MM.1S (cell line): ENCODE data around the gene EID2B.

Experiments
- DNase-seq: peaks from one replicate; pipeline ENCODE4 v3.0.0-alpha.2; 2015
- H2AFZ ChIP-seq: fragments of 300-600 bp; sonication (generic); 2 replicates; pipeline ENCODE4 v1.6.0; 2016; ENCODE audit warnings: antibody characterized with exemption, low read length
- H3F3A ChIP-seq: fragments of 300-600 bp; sonication (generic); 2 replicates; pipeline ENCODE4 v1.6.1; 2016; ENCODE audit warnings: mild to moderate bottlenecking, antibody characterized with exemption, low read length, moderate library complexity, mixed read lengths; ENCODE audit not compliant: insufficient read depth
- H3K27ac ChIP-seq: fragments of 300-600 bp; sonication (generic); 2 replicates; pipeline ENCODE4 v1.5.1; 2016; ENCODE audit warnings: mild to moderate bottlenecking, low read length
- H3K27me3 ChIP-seq: fragments of 300-600 bp; sonication (generic); replicated peaks from 2 replicates; pipeline ENCODE4 v1.6.0; 2016; ENCODE audit warnings: low read length; ENCODE audit not compliant: insufficient read depth
- H3K36me3 ChIP-seq: fragments of 300-600 bp; sonication (generic); replicated peaks from 2 replicates; pipeline ENCODE4 v1.6.1; 2016; ENCODE audit warnings: mild to moderate bottlenecking, low read length, mixed read lengths; ENCODE audit not compliant: insufficient read depth
- H3K4me1 ChIP-seq: fragments of 300-600 bp; sonication (generic); 2 replicates; pipeline ENCODE4 v1.6.1; 2016; ENCODE audit warnings: low read length, mixed read lengths
- H3K4me2 ChIP-seq: fragments of 300-600 bp; sonication (generic); 2 replicates; pipeline ENCODE4 v1.6.0; 2016; ENCODE audit warnings: low read depth, low read length
- H3K4me3 ChIP-seq: fragments of 300-600 bp; sonication (generic); 2 replicates; pipeline ENCODE4 v1.5.1; 2016; ENCODE audit warnings: low read length, mixed read lengths
- H3K79me2 ChIP-seq: fragments of 300-600 bp; sonication (generic); 2 replicates; pipeline ENCODE4 v1.6.1; 2016; ENCODE audit warnings: mixed run types, low read length, mixed read lengths
- H3K9ac ChIP-seq: fragments of 300-600 bp; sonication (generic); 2 replicates; pipeline ENCODE4 v1.6.1; 2016; ENCODE audit warnings: low read length, mixed read lengths
- H3K9me2 ChIP-seq: fragments of 300-600 bp; sonication (generic); replicated peaks from 2 replicates; pipeline ENCODE4 v1.6.1; 2016; ENCODE audit warnings: mild to moderate bottlenecking, low read length, mixed read lengths; ENCODE audit not compliant: insufficient read depth
- H3K9me3 ChIP-seq: fragments of 300-600 bp; sonication (generic); replicated peaks from 2 replicates; pipeline ENCODE4 v1.6.1; 2016; ENCODE audit warnings: mild to moderate bottlenecking, low read length, mixed read lengths; ENCODE audit not compliant: insufficient read depth
- H4K20me1 ChIP-seq: fragments of 300-600 bp; sonication (generic); 2 replicates; pipeline ENCODE4 v1.6.1; 2016; ENCODE audit warnings: mild to moderate bottlenecking, low read length, moderate library complexity, mixed read lengths; ENCODE audit not compliant: insufficient read depth
- EZH2 ChIP-seq: fragments of 300-600 bp; sonication (generic); optimal IDR thresholded peaks from 2 replicates; pipeline ENCODE3; 2017; ENCODE audit warnings: low read depth, mild to moderate bottlenecking, antibody characterized with exemption, low read length, mixed read lengths
- EZH2phosphoT487 ChIP-seq: fragments of 300-600 bp; sonication (generic); IDR thresholded peaks from 2 replicates; pipeline ENCODE4 v1.6.1; 2018; ENCODE audit warnings: antibody characterized with exemption, low read length
- TF ChIP-seq, protein P1 (sequence below): fragments of 300-600 bp; sonication (generic); IDR thresholded peaks from 2 replicates; pipeline ENCODE4 v1.5.1; 2016; ENCODE audit warnings: antibody characterized with exemption, low read length, mixed read lengths

The EID2B gene

DNA sequence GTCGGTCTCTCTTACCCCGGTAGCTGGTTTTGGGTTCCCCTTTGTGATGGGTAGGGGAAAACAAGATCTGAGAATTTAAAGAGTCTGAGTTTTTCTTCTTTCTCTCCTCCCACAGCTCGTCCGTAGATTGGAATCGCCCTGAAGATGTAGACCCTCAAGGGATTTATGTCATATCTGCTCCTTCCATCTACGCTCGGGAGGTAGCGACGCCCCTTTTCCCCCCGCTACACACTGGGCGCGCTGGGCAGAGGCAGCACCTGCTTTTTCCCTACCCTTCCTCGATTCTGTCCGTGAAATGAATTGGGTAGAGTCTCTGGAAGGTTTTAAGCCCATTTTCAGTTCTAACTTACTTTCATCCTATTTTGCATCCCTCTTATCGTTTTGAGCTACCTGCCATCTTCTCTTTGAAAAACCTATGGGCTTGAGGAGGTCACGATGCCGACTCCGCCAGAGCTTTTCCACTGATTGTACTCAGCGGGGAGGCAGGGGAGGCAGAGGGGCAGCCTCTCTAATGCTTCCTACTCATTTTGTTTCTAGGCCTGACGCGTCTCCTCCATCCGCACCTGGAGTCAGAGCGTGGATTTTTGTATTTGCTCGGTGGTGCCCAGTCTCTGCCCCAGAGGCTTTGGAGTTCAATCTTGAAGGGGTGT lies 24.8 kb downstream of the EID2B start:
- DNase-seq, result no peak
- no peaks in the 10 kb centered on the region for H3K9me3 ChIP-seq
- no peak overlapping the region for H2AFZ ChIP-seq
- peaks cover 74% of the 10 kb centered on the region for H3K27me3 ChIP-seq
- H3F3A ChIP-seq, result no peaks in the 10 kb centered on the region
- no peaks in the 10 kb centered on the region for H4K20me1 ChIP-seq
- H3K9ac ChIP-seq, result no peak overlapping the region
- no peaks in the 10 kb centered on the region for H3K36me3 ChIP-seq
- H3K4me3 ChIP-seq, result no peak overlapping the region
- H3K4me1 ChIP-seq, result 0 out of 2 replicates have a peak, but pooled peaks cover 5% of the 10 kb centered on the region
- no peak overlapping the region for H3K4me2 ChIP-seq
- H3K9me2 ChIP-seq, result no peaks in the 10 kb centered on the region
- TF ChIP-seq EZH2phosphoT487 (no peak), EZH2 (no peak)
- TF ChIP-seq, protein P1, sequence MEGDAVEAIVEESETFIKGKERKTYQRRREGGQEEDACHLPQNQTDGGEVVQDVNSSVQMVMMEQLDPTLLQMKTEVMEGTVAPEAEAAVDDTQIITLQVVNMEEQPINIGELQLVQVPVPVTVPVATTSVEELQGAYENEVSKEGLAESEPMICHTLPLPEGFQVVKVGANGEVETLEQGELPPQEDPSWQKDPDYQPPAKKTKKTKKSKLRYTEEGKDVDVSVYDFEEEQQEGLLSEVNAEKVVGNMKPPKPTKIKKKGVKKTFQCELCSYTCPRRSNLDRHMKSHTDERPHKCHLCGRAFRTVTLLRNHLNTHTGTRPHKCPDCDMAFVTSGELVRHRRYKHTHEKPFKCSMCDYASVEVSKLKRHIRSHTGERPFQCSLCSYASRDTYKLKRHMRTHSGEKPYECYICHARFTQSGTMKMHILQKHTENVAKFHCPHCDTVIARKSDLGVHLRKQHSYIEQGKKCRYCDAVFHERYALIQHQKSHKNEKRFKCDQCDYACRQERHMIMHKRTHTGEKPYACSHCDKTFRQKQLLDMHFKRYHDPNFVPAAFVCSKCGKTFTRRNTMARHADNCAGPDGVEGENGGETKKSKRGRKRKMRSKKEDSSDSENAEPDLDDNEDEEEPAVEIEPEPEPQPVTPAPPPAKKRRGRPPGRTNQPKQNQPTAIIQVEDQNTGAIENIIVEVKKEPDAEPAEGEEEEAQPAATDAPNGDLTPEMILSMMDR, result no peak
- H3K79me2 ChIP-seq, result no peaks in the 10 kb centered on the region
- H3K27ac ChIP-seq, result no peak overlapping the region

DNA sequence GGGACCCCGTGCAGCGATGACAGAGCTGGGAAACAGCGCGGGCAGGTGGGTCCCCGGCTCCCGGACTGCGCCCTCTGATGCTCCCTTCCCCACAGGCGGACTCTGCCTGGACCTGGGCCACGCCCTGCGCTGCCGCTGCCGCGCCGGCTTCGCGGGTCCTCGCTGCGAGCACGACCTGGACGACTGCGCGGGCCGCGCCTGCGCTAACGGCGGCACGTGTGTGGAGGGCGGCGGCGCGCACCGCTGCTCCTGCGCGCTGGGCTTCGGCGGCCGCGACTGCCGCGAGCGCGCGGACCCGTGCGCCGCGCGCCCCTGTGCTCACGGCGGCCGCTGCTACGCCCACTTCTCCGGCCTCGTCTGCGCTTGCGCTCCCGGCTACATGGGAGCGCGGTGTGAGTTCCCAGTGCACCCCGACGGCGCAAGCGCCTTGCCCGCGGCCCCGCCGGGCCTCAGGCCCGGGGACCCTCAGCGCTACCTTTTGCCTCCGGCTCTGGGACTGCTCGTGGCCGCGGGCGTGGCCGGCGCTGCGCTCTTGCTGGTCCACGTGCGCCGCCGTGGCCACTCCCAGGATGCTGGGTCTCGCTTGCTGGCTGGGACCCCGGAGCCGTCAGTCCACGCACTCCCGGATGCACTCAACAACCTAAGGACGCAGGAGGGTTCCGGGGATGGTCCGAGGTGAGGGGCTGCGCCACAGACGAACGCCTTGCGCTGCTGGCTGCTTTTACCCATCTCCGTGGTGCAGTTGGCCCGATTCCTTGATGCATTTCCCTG lies 25.5 kb downstream of the EID2B start:
- Histone ChIP-seq H3F3A (no peaks in the 10 kb centered on the region), H2AFZ (no peak overlapping the region), H3K4me2 (no peak overlapping the region), H3K79me2 (no peaks in the 10 kb centered on the region), H3K4me3 (no peak overlapping the region), H3K9ac (no peak overlapping the region), H4K20me1 (no peaks in the 10 kb centered on the region), H3K27me3 (peaks cover 70% of the 10 kb centered on the region), H3K27ac (no peak overlapping the region), H3K9me3 (no peaks in the 10 kb centered on the region), H3K9me2 (no peaks in the 10 kb centered on the region), H3K36me3 (no peaks in the 10 kb centered on the region), H3K4me1 (0 out of 2 replicates have a peak, but pooled peaks cover 5% of the 10 kb centered on the region)
- DNase-seq, result no peak
- TF ChIP-seq EZH2 (no peak), EZH2phosphoT487 (no peak)
- TF ChIP-seq, protein P1, result no peak

DNA sequence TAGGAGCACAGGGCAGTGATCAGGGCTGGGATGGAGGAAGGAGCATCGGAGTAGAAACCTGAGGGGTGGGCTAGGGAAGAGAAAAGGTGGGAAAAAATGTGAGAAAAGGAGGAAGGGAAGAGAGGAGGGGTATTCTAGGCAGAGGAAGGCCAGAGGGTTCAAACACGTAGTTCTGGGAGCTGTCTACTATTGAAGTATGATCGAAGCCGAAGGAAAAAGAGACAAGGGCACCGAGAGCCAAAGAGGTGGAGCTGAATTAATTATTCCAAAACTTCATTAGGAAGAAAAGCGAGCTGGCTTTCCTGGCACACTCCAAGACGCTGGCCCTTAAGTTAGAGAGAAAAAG lies 26.1 kb downstream of the EID2B start:
- no peak overlapping the region for H3K4me2 ChIP-seq
- peaks cover 73% of the 10 kb centered on the region for H3K27me3 ChIP-seq
- no peak overlapping the region for H3K4me3 ChIP-seq
- no peaks in the 10 kb centered on the region for H3F3A ChIP-seq
- TF ChIP-seq, protein P1, result no peak
- TF ChIP-seq EZH2, result no peak
- no peaks in the 10 kb centered on the region for H3K36me3 ChIP-seq
- no peaks in the 10 kb centered on the region for H3K9me2 ChIP-seq
- no peak overlapping the region for H3K9ac ChIP-seq
- H3K4me1 ChIP-seq, result 0 out of 2 replicates have a peak, but pooled peaks cover 5% of the 10 kb centered on the region
- no peaks in the 10 kb centered on the region for H3K79me2 ChIP-seq
- H2AFZ ChIP-seq, result no peak overlapping the region
- H4K20me1 ChIP-seq, result no peaks in the 10 kb centered on the region
- H3K27ac ChIP-seq, result no peak overlapping the region
- no peaks in the 10 kb centered on the region for H3K9me3 ChIP-seq
- DNase-seq, result no peak
